Activated B cell treated with CpG ODN at 0.5 μM for 24 hours (primary cell): ENCODE data around the gene RPL5. TPM values are rescaled to one million over a fixed set of nuclear protein-coding genes. Genes with fewer than 3 reads are reported as not detected.

Experiments
- ATAC-seq: fragments of 200-7000 bp; cut with Tn5 transposase; one replicate; pipeline ENCODE4 v1.10.0; 2021; ENCODE audit warnings: low read depth, mild to moderate bottlenecking, moderate library complexity
- CTCF ChIA-PET: fragments of 350-600 bp; sonication (Branson Sonifier 250); formaldehyde crosslinking; loops from one replicate; lab custom pipeline; 2021; ENCODE audit warnings: antibody characterized with exemption; lab: Charles Lee
- POLR2A ChIA-PET: fragments of 350-600 bp; sonication (Branson Sonifier 250); formaldehyde crosslinking; loops from one replicate; lab custom pipeline; 2021; ENCODE audit warnings: antibody characterized with exemption; lab: Charles Lee
- DNase-seq: peaks from one replicate; pipeline ENCODE4 v3.0.0; 2022
- H3K27ac Mint-ChIP-seq: one replicate; pipeline ENCODE4 v1.8.0; 2020; ENCODE audit warnings: mixed read lengths
- H3K27me3 Mint-ChIP-seq: one replicate; pipeline ENCODE4 v1.8.0; 2021; ENCODE audit warnings: mixed read lengths
- H3K36me3 Mint-ChIP-seq: one replicate; pipeline ENCODE4 v1.8.0; 2021; ENCODE audit warnings: low read depth, mixed read lengths
- H3K4me1 Mint-ChIP-seq: one replicate; pipeline ENCODE4 v1.8.0; 2021; ENCODE audit warnings: mixed read lengths
- H3K4me3 Mint-ChIP-seq: one replicate; pipeline ENCODE4 v1.8.0; 2020; ENCODE audit warnings: mild to moderate bottlenecking, mixed read lengths
- H3K9me3 Mint-ChIP-seq: one replicate; pipeline ENCODE4 v1.8.0; 2020; ENCODE audit warnings: mixed read lengths
- CTCF ChIP-seq: fragments of 200-600 bp; IDR thresholded peaks from one replicate; pipeline ENCODE4 v1.8.0; 2022; ENCODE audit warnings: antibody characterized with exemption, mild to moderate bottlenecking
- intact Hi-C: fragments of 100-400 bp; cut with micrococcal nuclease; formaldehyde crosslinking; loops from one replicate; pipeline ENCODE4 v1.15.1; 2024
- total RNA-seq: library from RNA; stranded (reverse); gene quantifications from 2 replicates; pipeline ENCODE4 v1.2.3, GENCODE V29; 2022

RPL5 gene
- total RNA-seq, 1 donor from 2014 or later: 1,685 TPM

GRCh38 chr1:92850019-92850418 lies 18.2 kb downstream of the RPL5 start:
- peaks cover 50% of the 10 kb centered on the region for H3K36me3 Mint-ChIP-seq
- no peaks in the 10 kb centered on the region for H3K9me3 Mint-ChIP-seq
- peaks cover 14% of the 10 kb centered on the region for H3K4me1 Mint-ChIP-seq
- DNase-seq: no peak
- intact Hi-C loops: loop anchor here (10.0 kb wide), 1 partner anchor 505 kb away; no protein-coding TSS in a partner anchor
- H3K27ac Mint-ChIP-seq: no peak overlapping the region
- TF ChIP-seq CTCF: no peak
- no peaks in the 10 kb centered on the region for H3K27me3 Mint-ChIP-seq
- ChIA-PET POLR2A (interaction anchor here (1.1 kb wide), 1 partner anchor 18 kb away, joined by 3 read pairs; no protein-coding TSS in a partner anchor), CTCF (interaction anchor here (0.9 kb wide), 1 partner anchor 10 kb away, joined by 3 read pairs; no protein-coding TSS in a partner anchor)
- ATAC-seq: no peak
- H3K4me3 Mint-ChIP-seq: no peak overlapping the region

DNA sequence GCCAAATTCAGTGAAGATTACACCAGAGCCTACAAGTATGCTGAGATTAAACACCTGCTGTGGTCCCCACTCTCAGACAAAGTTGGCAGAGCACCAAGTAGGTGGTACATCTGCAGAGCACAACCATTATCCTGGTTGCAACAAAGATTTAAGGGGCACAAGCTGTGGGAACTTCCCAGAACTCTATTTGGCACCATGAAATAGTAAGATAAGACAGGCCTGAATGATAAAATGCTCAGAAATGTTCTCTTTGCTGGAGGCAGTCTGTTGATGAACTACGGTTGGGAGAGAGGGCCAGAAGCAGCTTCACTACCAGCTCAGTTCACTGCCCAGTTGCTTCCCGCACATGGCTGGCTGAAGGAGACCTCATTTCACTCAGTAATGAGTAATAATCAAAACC lies 19.9 kb downstream of the RPL5 start:
- Mint-ChIP-seq H3K27ac (no peak overlapping the region), H3K4me3 (no peak overlapping the region), H3K36me3 (peaks cover 44% of the 10 kb centered on the region), H3K27me3 (no peaks in the 10 kb centered on the region), H3K9me3 (no peaks in the 10 kb centered on the region), H3K4me1 (peaks cover 14% of the 10 kb centered on the region)
- intact Hi-C loops: loop anchor here (2.0 to 10.0 kb wide), 2 partner anchors 13 to 503 kb away; no protein-coding TSS in a partner anchor
- no peak for DNase-seq
- TF ChIP-seq CTCF: no peak
- ChIA-PET CTCF (interaction anchor here (8.8 kb wide), 1 partner anchor 142 kb away, joined by 116 read pairs; no protein-coding TSS in a partner anchor), POLR2A (no interaction called here)
- no peak for ATAC-seq

DNA sequence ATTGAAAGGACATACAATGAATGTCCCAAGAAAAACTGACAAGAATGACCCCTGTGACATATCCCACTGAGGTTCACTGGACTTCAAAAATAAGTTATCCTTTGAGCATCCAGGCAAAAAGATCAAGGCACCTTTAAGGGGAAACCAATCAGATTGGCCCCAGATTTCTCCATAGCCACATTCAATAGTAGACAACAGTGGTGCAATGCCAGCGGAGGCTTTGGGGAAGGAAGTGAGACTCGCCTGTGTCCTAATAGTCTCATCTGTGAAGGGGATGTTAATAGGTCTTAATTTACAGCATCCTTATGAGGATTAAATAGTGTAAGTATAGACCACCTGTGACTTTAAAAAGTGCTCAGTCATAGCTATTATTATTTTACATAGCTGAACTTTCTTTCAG lies 21.5 kb downstream of the RPL5 start:
- POLR2A ChIA-PET: no interaction called here

DNA sequence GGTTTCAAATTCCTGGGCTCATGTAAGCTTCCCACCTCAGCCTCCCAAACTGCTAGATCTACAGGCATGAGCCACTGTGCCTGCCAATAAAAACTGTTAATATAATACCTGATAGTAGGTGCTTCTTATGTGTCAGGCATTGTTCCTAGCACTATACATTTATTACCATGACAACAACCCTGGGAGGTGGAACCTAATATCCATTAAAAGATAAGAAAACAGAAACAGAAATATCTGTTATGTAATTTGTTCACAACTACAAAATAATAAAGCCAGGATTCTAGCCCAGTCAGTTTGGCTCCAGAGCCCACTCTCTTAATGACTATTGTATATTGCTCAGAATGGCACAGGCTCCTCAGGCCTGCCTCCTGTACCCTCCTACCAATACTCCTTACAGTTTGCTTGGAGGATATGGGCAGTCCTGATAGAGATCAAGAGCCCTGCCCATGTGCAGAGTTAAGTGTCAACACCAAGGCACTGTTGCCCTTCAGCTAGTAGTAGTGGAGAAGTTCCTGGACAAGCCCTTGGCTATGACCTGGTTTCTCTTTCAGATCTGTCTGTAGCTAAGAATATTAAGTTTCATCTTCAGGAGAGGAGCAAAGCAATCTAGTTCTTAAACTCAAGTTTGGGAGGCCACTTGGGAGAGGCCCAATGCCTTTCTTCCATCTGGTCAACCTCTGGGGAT lies 22.4 kb downstream of the RPL5 start:
- intact Hi-C loops: loop anchor here (10.0 kb wide), 1 partner anchor 501 kb away; no protein-coding TSS in a partner anchor
- Mint-ChIP-seq H3K4me1 (peaks cover 21% of the 10 kb centered on the region), H3K9me3 (no peaks in the 10 kb centered on the region), H3K27ac (peak overlapping the region; percentile 4), H3K4me3 (no peak overlapping the region), H3K27me3 (no peaks in the 10 kb centered on the region), H3K36me3 (peaks cover 35% of the 10 kb centered on the region)
- POLR2A ChIA-PET: no interaction called here
- no peak for TF ChIP-seq CTCF
- ATAC-seq: no peak
- CTCF ChIA-PET: interaction anchor here (1.2 to 8.8 kb wide), 3 partner anchors 23 to 140 kb away, joined by 4 to 116 read pairs (median 6); partner anchors contain the start of gene RPL5
- no peak for DNase-seq

More for the DNA sequence above, 21.5 kb downstream of the RPL5 start:
- Mint-ChIP-seq H3K9me3 (no peaks in the 10 kb centered on the region), H3K27me3 (no peaks in the 10 kb centered on the region), H3K27ac (no peak overlapping the region), H3K36me3 (peaks cover 41% of the 10 kb centered on the region), H3K4me1 (peaks cover 14% of the 10 kb centered on the region), H3K4me3 (no peak overlapping the region)
- ATAC-seq (no peak), DNase-seq (no peak)
- CTCF ChIA-PET: interaction anchor here (0.8 to 8.8 kb wide), 2 partner anchors 115 to 140 kb away, joined by 5 to 116 read pairs; no protein-coding TSS in a partner anchor
- intact Hi-C loops: loop anchor here (2.0 to 10.0 kb wide), 2 partner anchors 14 to 502 kb away; no protein-coding TSS in a partner anchor
- TF ChIP-seq CTCF: no peak

GRCh38 chr1:92855236-92855635 lies 23.4 kb downstream of the RPL5 start:
- POLR2A ChIA-PET: interaction anchor here (1.2 to 1.6 kb wide), 2 partner anchors 23 to 105 kb away, joined by 3 to 5 read pairs; partner anchors contain the start of gene RPL5
- H3K36me3 Mint-ChIP-seq: peaks cover 31% of the 10 kb centered on the region
- H3K27me3 Mint-ChIP-seq: no peaks in the 10 kb centered on the region

More at GRCh38 chr1:92855236-92855635, 23.4 kb downstream of the RPL5 start:
- Mint-ChIP-seq H3K27ac (no peak overlapping the region), H3K4me3 (no peak overlapping the region), H3K9me3 (no peaks in the 10 kb centered on the region), H3K4me1 (peaks cover 22% of the 10 kb centered on the region)
- CTCF ChIA-PET: interaction anchor here (1.2 to 8.8 kb wide), 4 partner anchors 24 to 207 kb away, joined by 5 to 116 read pairs (median 48); partner anchors contain the start of genes DIPK1A and RPL5
- intact Hi-C loops: loop anchor here (5.0 to 10.0 kb wide), 3 partner anchors 57 to 500 kb away; partner anchors contain the start of gene MTF2
- no peak for DNase-seq
- ATAC-seq: no peak
- no peak for TF ChIP-seq CTCF
